OCI-LY7 (cell line): ENCODE data around the gene RASGRP1. TPM values are rescaled to one million over a fixed set of nuclear protein-coding genes. Genes with fewer than 3 reads are reported as not detected.

Experiments used
- BruUV-seq: library from RNA; stranded (reverse); fragments of 400-500 nt; replicated peaks from 2 replicates; lab custom pipeline; 2021; lab: Mats Ljungman, UMichigan
- CTCF ChIA-PET: fragments of 300-600 bp; sonication (Branson Sonifier 250); formaldehyde crosslinking; loops from one replicate; lab custom pipeline; 2022; ENCODE audit warnings: antibody characterized with exemption; ENCODE audit not compliant: unreplicated experiment; lab: Charles Lee
- POLR2A ChIA-PET: fragments of 300-600 bp; sonication (Branson Sonifier 250); formaldehyde crosslinking; loops from one replicate; lab custom pipeline; 2022; ENCODE audit warnings: antibody characterized with exemption; lab: Charles Lee
- DNase-seq: peaks from one replicate; pipeline ENCODE4 v3.0.0-alpha.2; 2015; ENCODE audit warnings: low spot score
- H2AFZ ChIP-seq: fragments of 200-600 bp; sonication (generic), shearing (Covaris generic); 2 replicates; pipeline ENCODE4 v1.6.1; 2014; ENCODE audit warnings: mild to moderate bottlenecking, antibody characterized with exemption, low read length, moderate library complexity
- H3K27ac ChIP-seq: fragments of 200-600 bp; sonication (generic); 2 replicates; pipeline ENCODE4 v1.5.1; 2014; ENCODE audit warnings: mixed run types, low read depth, mild to moderate bottlenecking, moderate library complexity, low read length, inconsistent platforms; ENCODE audit not compliant: poor library complexity, severe bottlenecking
- H3K36me3 ChIP-seq: fragments of 200-600 bp; sonication (generic); 2 replicates; pipeline ENCODE4 v1.6.1; 2014; ENCODE audit warnings: mild to moderate bottlenecking, antibody characterized with exemption, low read length, moderate library complexity, mixed read lengths; ENCODE audit not compliant: insufficient read depth
- H3K4me1 ChIP-seq: fragments of 200-600 bp; sonication (generic); 2 replicates; pipeline ENCODE4 v1.5.1; 2014; ENCODE audit warnings: mild to moderate bottlenecking, low read length; ENCODE audit not compliant: insufficient read depth, poor library complexity, severe bottlenecking
- H3K4me2 ChIP-seq: fragments of 200-600 bp; sonication (generic); 2 replicates; pipeline ENCODE4 v1.6.1; 2014; ENCODE audit warnings: mild to moderate bottlenecking, low read length
- H3K4me3 ChIP-seq: fragments of 200-600 bp; sonication (generic); 2 replicates; pipeline ENCODE4 v1.5.1; 2014; ENCODE audit warnings: mild to moderate bottlenecking, low read depth, low read length; ENCODE audit not compliant: poor library complexity, severe bottlenecking
- H3K79me2 ChIP-seq: fragments of 200-600 bp; sonication (generic); 2 replicates; pipeline ENCODE4 v1.6.1; 2016; ENCODE audit warnings: low read depth, mild to moderate bottlenecking, low read length, moderate library complexity, mixed read lengths; ENCODE audit not compliant: insufficient read depth
- H3K9me2 ChIP-seq: fragments of 200-600 bp; sonication (generic); 2 replicates; pipeline ENCODE4 v1.6.1; 2016; ENCODE audit warnings: mild to moderate bottlenecking, low read length, mixed read lengths; ENCODE audit not compliant: insufficient read depth
- H3K9me3 ChIP-seq: fragments of 200-600 bp; sonication (generic); 2 replicates; pipeline ENCODE4 v1.6.1; 2014; ENCODE audit warnings: mild to moderate bottlenecking, mixed run types, low read length, mixed read lengths
- H4K20me1 ChIP-seq: fragments of 200-600 bp; sonication (generic); 2 replicates; pipeline ENCODE4 v1.6.1; 2014; ENCODE audit warnings: mild to moderate bottlenecking, antibody characterized with exemption, low read length, moderate library complexity, mixed read lengths; ENCODE audit not compliant: insufficient read depth
- EZH2phosphoT487 ChIP-seq: fragments of 200-600 bp; sonication (generic); IDR thresholded peaks from 2 replicates; pipeline ENCODE4 v1.6.1; 2018; ENCODE audit warnings: low read depth, borderline replicate concordance, mild to moderate bottlenecking, mixed run types, antibody characterized with exemption, low read length, moderate library complexity, mixed read lengths
- intact Hi-C: fragments of 100-400 bp; cut with micrococcal nuclease; formaldehyde crosslinking; loops from one replicate; pipeline ENCODE4 v1.10.0; 2022; ENCODE audit not compliant: unreplicated experiment
- total RNA-seq, 2 experiments: library from RNA; depleted of rRNA in 1 of 2; stranded (reverse); fragments of >200 nt in 1 of 2; shearing (Covaris generic) in 1 of 2; gene quantifications; 2 replicates each; pipeline ENCODE4 v1.2.3, GENCODE V29; 2014 to 2022
- TF ChIP-seq, protein P1 (sequence below): fragments of 200-600 bp; sonication (generic); conservative IDR thresholded peaks from 2 replicates; pipeline ENCODE4 v1.5.1; 2014; ENCODE audit warnings: mild to moderate bottlenecking, antibody characterized with exemption, low read length, moderate library complexity, mixed read lengths

Gene RASGRP1
- total RNA-seq, 2 experiments from 2014 or later = 6.1 to 17.2 TPM

DNA sequence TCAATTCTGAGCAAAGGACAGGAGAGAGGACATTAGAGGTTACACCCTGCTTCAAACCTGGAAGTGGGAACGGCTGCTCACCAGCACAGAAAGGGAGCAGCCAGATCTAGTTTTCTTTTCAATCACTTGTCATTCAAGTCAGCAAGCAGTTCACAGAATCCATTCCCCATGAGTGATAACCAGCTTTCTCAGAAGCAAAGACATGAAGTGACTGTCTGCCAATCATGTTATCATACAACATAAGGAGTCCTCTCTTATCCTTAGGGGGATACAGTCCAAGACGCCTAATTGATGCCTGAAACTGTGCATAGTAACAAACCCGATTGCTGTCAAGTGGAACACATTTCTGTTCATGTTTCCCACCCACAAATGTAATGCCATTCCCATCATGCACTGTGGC, 56.0 kb downstream of the RASGRP1 start:
- Histone ChIP-seq H3K4me2 (no peak overlapping the region), H3K27ac (no peak overlapping the region), H3K4me1 (no peaks in the 10 kb centered on the region), H4K20me1 (no peaks in the 10 kb centered on the region), H3K36me3 (peaks cover 7% of the 10 kb centered on the region), H3K9me3 (no peaks in the 10 kb centered on the region), H3K4me3 (no peak overlapping the region), H2AFZ (no peak overlapping the region), H3K9me2 (no peaks in the 10 kb centered on the region), H3K79me2 (no peaks in the 10 kb centered on the region)
- DNase-seq = no peak
- no TSS peak for BruUV-seq
- intact Hi-C loops = no loop called here
- CTCF ChIA-PET = no interaction called here
- no peak for TF ChIP-seq EZH2phosphoT487
- TF ChIP-seq, protein P1, sequence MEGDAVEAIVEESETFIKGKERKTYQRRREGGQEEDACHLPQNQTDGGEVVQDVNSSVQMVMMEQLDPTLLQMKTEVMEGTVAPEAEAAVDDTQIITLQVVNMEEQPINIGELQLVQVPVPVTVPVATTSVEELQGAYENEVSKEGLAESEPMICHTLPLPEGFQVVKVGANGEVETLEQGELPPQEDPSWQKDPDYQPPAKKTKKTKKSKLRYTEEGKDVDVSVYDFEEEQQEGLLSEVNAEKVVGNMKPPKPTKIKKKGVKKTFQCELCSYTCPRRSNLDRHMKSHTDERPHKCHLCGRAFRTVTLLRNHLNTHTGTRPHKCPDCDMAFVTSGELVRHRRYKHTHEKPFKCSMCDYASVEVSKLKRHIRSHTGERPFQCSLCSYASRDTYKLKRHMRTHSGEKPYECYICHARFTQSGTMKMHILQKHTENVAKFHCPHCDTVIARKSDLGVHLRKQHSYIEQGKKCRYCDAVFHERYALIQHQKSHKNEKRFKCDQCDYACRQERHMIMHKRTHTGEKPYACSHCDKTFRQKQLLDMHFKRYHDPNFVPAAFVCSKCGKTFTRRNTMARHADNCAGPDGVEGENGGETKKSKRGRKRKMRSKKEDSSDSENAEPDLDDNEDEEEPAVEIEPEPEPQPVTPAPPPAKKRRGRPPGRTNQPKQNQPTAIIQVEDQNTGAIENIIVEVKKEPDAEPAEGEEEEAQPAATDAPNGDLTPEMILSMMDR = no peak
- POLR2A ChIA-PET = no interaction called here

GRCh38 chr15:38507570-38507969, 57.0 kb downstream of the RASGRP1 start:
- no peak overlapping the region for H3K27ac ChIP-seq
- no peaks in the 10 kb centered on the region for H3K9me2 ChIP-seq
- ChIA-PET POLR2A (interaction anchor here (0.7 to 1.2 kb wide), 4 partner anchors 9 to 45 kb away, joined by 3 to 4 read pairs (median 3); no protein-coding TSS in a partner anchor), CTCF (interaction anchor here (0.9 kb wide), 1 partner anchor 56 kb away, joined by 3 read pairs; the partner anchor contains the start of gene RASGRP1)
- intact Hi-C loops = no loop called here
- no peak overlapping the region for H2AFZ ChIP-seq
- no TSS peak for BruUV-seq
- no peaks in the 10 kb centered on the region for H4K20me1 ChIP-seq
- no peak overlapping the region for H3K4me3 ChIP-seq
- H3K36me3 ChIP-seq = peaks cover 7% of the 10 kb centered on the region
- TF ChIP-seq, protein P1 = no peak
- no peaks in the 10 kb centered on the region for H3K79me2 ChIP-seq
- no peaks in the 10 kb centered on the region for H3K4me1 ChIP-seq
- DNase-seq = no peak
- no peak overlapping the region for H3K4me2 ChIP-seq
- no peaks in the 10 kb centered on the region for H3K9me3 ChIP-seq

DNA sequence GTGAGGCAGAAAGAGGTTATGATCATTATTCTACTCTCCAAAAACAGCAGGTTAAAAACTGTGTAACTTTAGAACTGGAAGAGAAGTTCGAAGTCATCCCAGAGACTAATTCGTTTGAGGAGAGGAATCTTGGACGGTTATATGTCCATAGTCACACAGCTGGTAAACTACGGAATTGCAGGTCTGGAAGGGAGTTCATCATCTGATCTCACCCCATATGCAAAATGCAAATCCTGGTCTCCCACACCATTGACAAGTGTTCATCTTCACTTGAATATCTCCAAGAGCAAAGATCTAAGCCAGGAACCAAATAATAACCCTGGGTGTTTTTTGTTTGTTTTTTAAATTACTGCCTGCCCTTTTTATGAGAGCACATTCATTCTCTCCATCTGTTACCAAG, 57.6 kb downstream of the RASGRP1 start:
- Histone ChIP-seq H3K36me3 (peaks cover 10% of the 10 kb centered on the region; the same call in 1 of the 2 replicates), H3K4me2 (no peak overlapping the region), H2AFZ (no peak overlapping the region), H3K4me1 (no peaks in the 10 kb centered on the region), H3K9me2 (no peaks in the 10 kb centered on the region), H3K79me2 (no peaks in the 10 kb centered on the region), H3K27ac (no peak overlapping the region), H3K4me3 (no peak overlapping the region), H4K20me1 (no peaks in the 10 kb centered on the region), H3K9me3 (no peaks in the 10 kb centered on the region)
- ChIA-PET POLR2A (interaction anchor here (0.7 to 1.2 kb wide), 4 partner anchors 8 to 45 kb away, joined by 3 to 4 read pairs (median 3); no protein-coding TSS in a partner anchor), CTCF (interaction anchor here (0.9 kb wide), 1 partner anchor 57 kb away, joined by 3 read pairs; the partner anchor contains the start of gene RASGRP1)
- no peak for DNase-seq
- no peak for TF ChIP-seq EZH2phosphoT487
- TF ChIP-seq, protein P1 = no peak
- BruUV-seq = no TSS peak
- intact Hi-C loops = no loop called here
